BJ (cell line): ENCODE results near the gene STX18. TPM values are rescaled to one million over a fixed set of nuclear protein-coding genes. Genes with fewer than 3 reads are reported as not detected.

Experiments
- CTCF ChIA-PET: fragments of 350-600 bp; formaldehyde crosslinking; extraction: SDS; loops from one replicate; lab custom pipeline; 2021; ENCODE audit warnings: antibody characterized with exemption, inconsistent platforms; lab: Yijun Ruan, JAX
- POLR2A ChIA-PET: fragments of 300-600 bp; sonication (Branson Sonifier 250); formaldehyde crosslinking; extraction: SDS; loops from one replicate; lab custom pipeline; 2021; ENCODE audit warnings: antibody characterized with exemption; lab: Charles Lee
- DNase-seq: peaks from one replicate; pipeline ENCODE4 v3.0.0-alpha.2; 2011; ENCODE audit warnings: low read depth
- H3K27me3 ChIP-seq: 2 replicates; pipeline ENCODE4 v1.6.0; 2011; ENCODE audit warnings: low read length; ENCODE audit not compliant: control insufficient read depth, insufficient read depth
- H3K36me3 ChIP-seq: 2 replicates; pipeline ENCODE4 v1.5.1; 2011; ENCODE audit warnings: low read length; ENCODE audit not compliant: control insufficient read depth, insufficient read depth
- H3K4me3 ChIP-seq: 2 replicates; pipeline ENCODE4 v1.5.1; 2011; ENCODE audit warnings: low read depth, mild to moderate bottlenecking, control low read depth, low read length
- CTCF ChIP-seq: IDR thresholded peaks from 2 replicates; pipeline ENCODE4 v1.5.1; 2011; ENCODE audit warnings: low read depth, mild to moderate bottlenecking, control low read depth, inconsistent platforms, low read length, moderate library complexity; ENCODE audit not compliant: insufficient read depth
- polyA plus RNA-seq: library from polyadenylated mRNA; depleted of rRNA; stranded (reverse); fragments of >200 nt; gene quantifications from 2 replicates; pipeline ENCODE4 v1.2.3, GENCODE V29; 2011

Gene STX18
- polyA plus RNA-seq, 1 experiment = 35.6 TPM

DNA sequence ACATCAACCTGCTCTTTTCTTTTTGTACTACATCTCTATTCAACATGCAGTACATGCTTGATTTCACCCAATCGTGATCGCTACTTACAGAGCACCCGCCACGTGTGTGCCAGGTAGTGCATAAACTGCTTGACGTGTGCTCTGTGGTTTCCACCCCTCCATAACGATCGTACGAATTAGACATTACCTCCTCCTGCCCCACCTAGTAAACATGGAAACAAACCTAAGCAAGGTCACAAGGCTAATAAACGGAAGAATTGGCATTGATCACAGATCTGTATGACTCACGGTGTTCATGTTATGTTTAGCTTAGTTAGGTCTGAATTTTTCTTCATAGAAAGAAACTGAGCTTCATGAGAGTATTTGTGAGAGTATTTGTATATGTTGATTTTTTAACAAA lies 64.1 kb downstream of the STX18 start:
- POLR2A ChIA-PET = interaction anchor here (0.7 kb wide), 1 partner anchor 198 kb away, joined by 12 read pairs; no protein-coding TSS in a partner anchor
- CTCF ChIA-PET = interaction anchor here (2.4 kb wide), 1 partner anchor 10 kb away, joined by 15 read pairs; no protein-coding TSS in a partner anchor
- Histone ChIP-seq H3K27me3 (no peaks in the 10 kb centered on the region), H3K36me3 (no peaks in the 10 kb centered on the region), H3K4me3 (no peak overlapping the region)
- no peak for DNase-seq
- TF ChIP-seq CTCF = no peak

DNA sequence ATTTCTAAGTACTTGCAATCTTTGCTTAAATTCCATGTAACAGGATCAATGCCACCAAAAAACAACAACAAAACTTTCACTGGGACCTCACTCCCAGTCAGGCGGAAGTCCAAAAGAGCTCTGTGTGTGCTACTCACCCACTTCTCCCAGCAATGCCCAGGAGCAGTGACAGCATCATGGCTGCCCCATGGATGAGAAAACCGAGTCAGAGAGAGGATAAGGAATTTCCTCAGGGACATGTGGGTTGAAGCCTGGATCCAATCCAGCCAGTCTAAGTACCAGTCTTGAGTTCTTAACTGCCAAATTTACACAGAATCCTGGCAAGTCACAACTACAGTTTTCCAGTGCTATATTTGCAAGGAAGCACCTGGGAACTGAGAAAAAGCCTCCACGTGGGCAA lies 64.5 kb downstream of the STX18 start:
- no peak overlapping the region for H3K4me3 ChIP-seq
- ChIA-PET POLR2A (interaction anchor here (0.7 kb wide), 1 partner anchor 198 kb away, joined by 12 read pairs; no protein-coding TSS in a partner anchor), CTCF (no interaction called here)
- H3K36me3 ChIP-seq = no peaks in the 10 kb centered on the region
- no peak for TF ChIP-seq CTCF
- no peaks in the 10 kb centered on the region for H3K27me3 ChIP-seq
- DNase-seq = no peak

DNA sequence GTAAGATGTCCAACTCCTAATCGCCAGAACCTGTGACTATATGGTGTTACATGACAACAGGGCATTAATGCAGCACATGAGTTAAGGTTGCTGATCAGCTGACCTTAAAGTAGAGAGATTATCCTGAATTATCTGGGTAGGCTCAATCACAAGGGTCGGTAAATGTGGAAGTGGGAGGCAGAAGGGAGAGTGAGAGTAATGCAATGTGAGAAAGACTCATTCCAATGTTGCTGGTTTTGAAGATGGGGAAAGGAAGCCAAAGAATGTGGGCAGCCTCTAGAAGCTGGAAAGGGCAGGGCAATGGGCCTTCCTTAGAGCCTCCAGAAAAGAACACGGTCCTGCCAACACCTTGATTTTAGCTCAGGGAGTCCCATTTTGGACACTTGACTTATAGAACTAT lies 67.4 kb downstream of the STX18 start:
- CTCF ChIA-PET = interaction anchor here (0.6 to 2.0 kb wide), 2 partner anchors 13 to 103 kb away, joined by 3 to 7 read pairs; no protein-coding TSS in a partner anchor
- no peak for DNase-seq
- POLR2A ChIA-PET = no interaction called here
- Histone ChIP-seq H3K4me3 (no peak overlapping the region), H3K27me3 (no peaks in the 10 kb centered on the region), H3K36me3 (peaks cover 4% of the 10 kb centered on the region)
- TF ChIP-seq CTCF = no peak

GRCh38 chr4:4472344-4472958 lies 69.4 kb downstream of the STX18 start:
- ChIA-PET CTCF (no interaction called here), POLR2A (no interaction called here)
- no peaks in the 10 kb centered on the region for H3K27me3 ChIP-seq
- H3K4me3 ChIP-seq = no peak overlapping the region
- H3K36me3 ChIP-seq = peaks cover 7% of the 10 kb centered on the region
- no peak for DNase-seq
- TF ChIP-seq CTCF = no peak

DNA sequence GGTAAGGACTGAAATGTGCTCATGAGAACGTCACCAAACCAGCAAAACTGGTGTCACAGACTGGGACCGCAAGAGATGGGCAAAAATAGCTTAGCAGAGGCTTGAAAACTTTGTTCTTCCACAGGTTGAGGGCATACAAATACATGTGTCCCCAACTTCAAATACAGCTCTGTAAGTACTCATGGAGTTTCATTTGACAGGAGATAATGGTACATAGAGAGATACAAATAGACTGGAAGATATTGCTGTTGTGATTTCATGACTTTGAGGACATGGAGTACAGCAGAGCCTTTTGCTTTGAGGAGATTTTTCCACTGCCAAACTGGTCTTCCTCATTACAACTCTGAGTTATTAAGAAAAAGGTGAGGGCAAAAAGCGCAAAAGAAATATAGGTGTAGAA lies 70.7 kb downstream of the STX18 start:
- ChIA-PET POLR2A (no interaction called here), CTCF (no interaction called here)
- Histone ChIP-seq H3K4me3 (no peak overlapping the region), H3K27me3 (no peaks in the 10 kb centered on the region), H3K36me3 (peaks cover 8% of the 10 kb centered on the region)
- TF ChIP-seq CTCF = no peak
- DNase-seq = no peak
